Endodermal cell (in vitro differentiated cells): Measurements from ENCODE around the gene MRGPRE. TPM values are rescaled to one million over a fixed set of nuclear protein-coding genes. Genes with fewer than 3 reads are reported as not detected.
A peak's percentile ranks its signal among the peaks of the same experiment; 100 is the strongest.

ENCODE experiments used
- DNase-seq: peaks from one replicate; pipeline ENCODE4 v3.0.0-alpha.2; 2017
- H3K27ac ChIP-seq: 2 replicates; pipeline ENCODE4 v1.5.1; 2013; ENCODE audit warnings: mild to moderate bottlenecking, low read depth, low read length, moderate library complexity
- H3K27me3 ChIP-seq: 2 replicates; pipeline ENCODE4 v1.6.1; 2013; ENCODE audit warnings: mild to moderate bottlenecking, low read length, moderate library complexity; ENCODE audit not compliant: insufficient read depth, control insufficient read depth, poor library complexity, severe bottlenecking
- H3K36me3 ChIP-seq: 2 replicates; pipeline ENCODE4 v1.7.0; 2013; ENCODE audit warnings: mild to moderate bottlenecking, low read length, moderate library complexity; ENCODE audit not compliant: control insufficient read depth, insufficient read depth
- H3K4me1 ChIP-seq: one replicate; pipeline ENCODE4 v1.7.0; 2013; ENCODE audit warnings: low read length; ENCODE audit not compliant: control insufficient read depth, insufficient read depth
- H3K4me3 ChIP-seq: 2 replicates; pipeline ENCODE4 v1.5.1; 2013; ENCODE audit warnings: mild to moderate bottlenecking, low read length, moderate library complexity
- H3K9ac ChIP-seq: 2 replicates; pipeline ENCODE4 v1.6.1; 2013; ENCODE audit warnings: mild to moderate bottlenecking, low read length, moderate library complexity; ENCODE audit not compliant: poor library complexity, severe bottlenecking; ENCODE audit errors: extremely low read depth
- H3K9me3 ChIP-seq: 2 replicates; pipeline ENCODE4 v1.6.1; 2013; ENCODE audit warnings: mild to moderate bottlenecking, low read length, moderate library complexity; ENCODE audit not compliant: control insufficient read depth
- H3K27ac Mint-ChIP-seq: 2 replicates; pipeline ENCODE4 v1.8.0; 2020; ENCODE audit warnings: mixed read lengths
- H3K27me3 Mint-ChIP-seq: 2 replicates; pipeline ENCODE4 v1.8.0; 2021; ENCODE audit warnings: mild to moderate bottlenecking, mixed read lengths; ENCODE audit not compliant: insufficient read depth
- H3K36me3 Mint-ChIP-seq: 2 replicates; pipeline ENCODE4 v1.8.0; 2020; ENCODE audit warnings: low read depth, mixed read lengths
- H3K4me1 Mint-ChIP-seq: 2 replicates; pipeline ENCODE4 v1.8.0; 2020; ENCODE audit warnings: mixed read lengths
- H3K4me3 Mint-ChIP-seq: 2 replicates; pipeline ENCODE4 v1.8.0; 2020; ENCODE audit warnings: mild to moderate bottlenecking, moderate library complexity, mixed read lengths
- H3K9me3 Mint-ChIP-seq: 2 replicates; pipeline ENCODE4 v1.8.0; 2020; ENCODE audit warnings: mild to moderate bottlenecking, mixed read lengths
- WGBS, 2 experiments: methylation state at CpG; one replicate each; pipeline versions ENCODE4 v1.1.5 to v1.1.7; 2013; ENCODE audit warnings: missing lambda C conversion rate in 2 of 2, mixed read lengths in 1 of 2; ENCODE audit not compliant: insufficient coverage in 1 of 2, insufficient read length in 1 of 2; 5-methylcytosine and 5-hydroxymethylcytosine counted together
- total RNA-seq, 2 donors: library from RNA; stranded (reverse); fragmentation: NEBNext Ultra II Directional in 1 of 2; extraction: Animal tissue kit (Norgen Biotek cat#: 25700) in 1 of 2; gene quantifications; 2 replicates in 1 of 2; 3 replicates in 1 of 2; pipeline ENCODE4 v1.2.1, GENCODE V29; 2021
- TF ChIP-seq, protein P1 (sequence below): fragments of 200-600 bp; sonication (generic); conservative IDR thresholded peaks from 2 replicates; pipeline ENCODE4 v1.5.0; 2021; ENCODE audit warnings: antibody characterized with exemption, mild to moderate bottlenecking

MRGPRE gene
- total RNA-seq, 2 donors from 2014 or later = not detected

DNA sequence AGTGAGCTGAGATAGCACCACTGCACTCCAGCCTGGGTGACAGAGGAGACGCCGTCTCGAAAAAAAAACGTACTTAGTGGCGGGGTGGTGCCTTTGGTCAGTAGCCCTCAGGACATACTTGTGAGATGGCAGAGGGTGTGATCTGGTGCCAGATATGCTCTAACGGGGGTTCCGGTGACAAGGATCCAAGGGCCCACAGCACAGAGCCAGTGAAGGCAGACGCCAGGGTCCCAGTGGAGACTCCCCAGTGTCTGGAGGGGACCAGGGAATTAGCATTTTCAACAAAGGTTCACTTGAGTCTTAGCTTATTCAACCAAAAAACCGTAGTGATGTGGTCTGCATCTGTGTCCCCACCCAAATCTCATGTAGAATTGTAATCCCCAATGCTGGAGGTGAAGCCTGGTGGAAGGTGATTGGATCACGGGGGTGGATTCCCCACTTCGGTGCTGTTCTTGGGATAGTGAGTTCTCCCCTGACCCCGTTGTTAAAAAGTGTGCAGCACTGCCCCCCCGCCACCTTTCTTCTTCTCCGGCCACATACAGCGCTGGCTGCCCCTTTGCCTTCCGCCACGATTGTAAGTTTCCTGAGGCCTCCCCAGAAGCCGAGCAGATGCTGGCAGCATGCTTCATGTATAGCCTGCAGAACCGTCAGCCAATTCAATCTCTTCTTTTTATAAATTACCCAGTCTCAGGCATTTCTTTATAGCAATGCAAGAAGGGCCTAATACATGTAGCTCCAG, 40.5 kb downstream of the MRGPRE start:
- H3K9me3 ChIP-seq = no peaks in the 10 kb centered on the region
- peaks cover 58% of the 10 kb centered on the region for H3K27me3 Mint-ChIP-seq
- no peak overlapping the region for H3K9ac ChIP-seq
- no peaks in the 10 kb centered on the region for H3K36me3 ChIP-seq
- H3K9me3 Mint-ChIP-seq = peaks cover 4% of the 10 kb centered on the region
- H3K4me3 Mint-ChIP-seq = no peak overlapping the region
- TF ChIP-seq, protein P1, sequence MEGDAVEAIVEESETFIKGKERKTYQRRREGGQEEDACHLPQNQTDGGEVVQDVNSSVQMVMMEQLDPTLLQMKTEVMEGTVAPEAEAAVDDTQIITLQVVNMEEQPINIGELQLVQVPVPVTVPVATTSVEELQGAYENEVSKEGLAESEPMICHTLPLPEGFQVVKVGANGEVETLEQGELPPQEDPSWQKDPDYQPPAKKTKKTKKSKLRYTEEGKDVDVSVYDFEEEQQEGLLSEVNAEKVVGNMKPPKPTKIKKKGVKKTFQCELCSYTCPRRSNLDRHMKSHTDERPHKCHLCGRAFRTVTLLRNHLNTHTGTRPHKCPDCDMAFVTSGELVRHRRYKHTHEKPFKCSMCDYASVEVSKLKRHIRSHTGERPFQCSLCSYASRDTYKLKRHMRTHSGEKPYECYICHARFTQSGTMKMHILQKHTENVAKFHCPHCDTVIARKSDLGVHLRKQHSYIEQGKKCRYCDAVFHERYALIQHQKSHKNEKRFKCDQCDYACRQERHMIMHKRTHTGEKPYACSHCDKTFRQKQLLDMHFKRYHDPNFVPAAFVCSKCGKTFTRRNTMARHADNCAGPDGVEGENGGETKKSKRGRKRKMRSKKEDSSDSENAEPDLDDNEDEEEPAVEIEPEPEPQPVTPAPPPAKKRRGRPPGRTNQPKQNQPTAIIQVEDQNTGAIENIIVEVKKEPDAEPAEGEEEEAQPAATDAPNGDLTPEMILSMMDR = no peak
- H3K4me3 ChIP-seq = no peak overlapping the region
- no peak overlapping the region for H3K27ac ChIP-seq
- peaks cover 4% of the 10 kb centered on the region for H3K4me1 Mint-ChIP-seq
- H3K27me3 ChIP-seq = peaks cover 4% of the 10 kb centered on the region
- no peaks in the 10 kb centered on the region for H3K36me3 Mint-ChIP-seq
- no peak overlapping the region for H3K27ac Mint-ChIP-seq
- no peaks in the 10 kb centered on the region for H3K4me1 ChIP-seq
- 91 to 95% methylated on average over 15 to 19 of the region's 19 CpGs for WGBS, 2 experiments
- no peak for DNase-seq

- peaks cover 4% of the 10 kb centered on the region for H3K4me1 Mint-ChIP-seq
- H3K4me3 Mint-ChIP-seq = no peak overlapping the region
- no peaks in the 10 kb centered on the region for H3K9me3 ChIP-seq
- peaks cover 4% of the 10 kb centered on the region for H3K9me3 Mint-ChIP-seq
- peak; percentile 45 for DNase-seq
- no peak overlapping the region for H3K27ac Mint-ChIP-seq
- no peaks in the 10 kb centered on the region for H3K4me1 ChIP-seq
- TF ChIP-seq, protein P1 = no peak
- no peaks in the 10 kb centered on the region for H3K36me3 Mint-ChIP-seq
- H3K27me3 ChIP-seq = peaks cover 4% of the 10 kb centered on the region
- 88 to 94% methylated on average over 2 to 6 of the region's 6 CpGs for WGBS, 2 experiments
- H3K36me3 ChIP-seq = no peaks in the 10 kb centered on the region
- H3K9ac ChIP-seq = no peak overlapping the region
- H3K4me3 ChIP-seq = no peak overlapping the region
- H3K27ac ChIP-seq = no peak overlapping the region
- peaks cover 60% of the 10 kb centered on the region for H3K27me3 Mint-ChIP-seq
Observed at GRCh38 chr11:3190600-3190999, 41.6 kb downstream of the MRGPRE start.

GRCh38 chr11:3189886-3190583, 42.2 kb downstream of the MRGPRE start:
- H3K36me3 ChIP-seq = no peaks in the 10 kb centered on the region
- H3K4me3 Mint-ChIP-seq = no peak overlapping the region
- 88 to 89% methylated on average over 5 to 9 of the region's 11 CpGs for WGBS, 2 experiments

More at GRCh38 chr11:3189886-3190583, 42.2 kb downstream of the MRGPRE start:
- H3K9me3 ChIP-seq = no peaks in the 10 kb centered on the region
- peaks cover 60% of the 10 kb centered on the region for H3K27me3 Mint-ChIP-seq
- H3K9me3 Mint-ChIP-seq = peaks cover 4% of the 10 kb centered on the region
- peaks cover 4% of the 10 kb centered on the region for H3K27me3 ChIP-seq
- no peaks in the 10 kb centered on the region for H3K4me1 ChIP-seq
- H3K27ac ChIP-seq = no peak overlapping the region
- H3K36me3 Mint-ChIP-seq = no peaks in the 10 kb centered on the region
- DNase-seq = no peak
- H3K4me3 ChIP-seq = no peak overlapping the region
- TF ChIP-seq, protein P1 = no peak
- H3K4me1 Mint-ChIP-seq = peaks cover 4% of the 10 kb centered on the region
- no peak overlapping the region for H3K27ac Mint-ChIP-seq
- no peak overlapping the region for H3K9ac ChIP-seq
